ENCODE data around the gene NPR2. TPM values are rescaled to one million over a fixed set of nuclear protein-coding genes. Genes with fewer than 3 reads are reported as not detected.

NPR2 gene
- total RNA-seq, 1 experiment from 2014 or later: 10.1 TPM

DNA sequence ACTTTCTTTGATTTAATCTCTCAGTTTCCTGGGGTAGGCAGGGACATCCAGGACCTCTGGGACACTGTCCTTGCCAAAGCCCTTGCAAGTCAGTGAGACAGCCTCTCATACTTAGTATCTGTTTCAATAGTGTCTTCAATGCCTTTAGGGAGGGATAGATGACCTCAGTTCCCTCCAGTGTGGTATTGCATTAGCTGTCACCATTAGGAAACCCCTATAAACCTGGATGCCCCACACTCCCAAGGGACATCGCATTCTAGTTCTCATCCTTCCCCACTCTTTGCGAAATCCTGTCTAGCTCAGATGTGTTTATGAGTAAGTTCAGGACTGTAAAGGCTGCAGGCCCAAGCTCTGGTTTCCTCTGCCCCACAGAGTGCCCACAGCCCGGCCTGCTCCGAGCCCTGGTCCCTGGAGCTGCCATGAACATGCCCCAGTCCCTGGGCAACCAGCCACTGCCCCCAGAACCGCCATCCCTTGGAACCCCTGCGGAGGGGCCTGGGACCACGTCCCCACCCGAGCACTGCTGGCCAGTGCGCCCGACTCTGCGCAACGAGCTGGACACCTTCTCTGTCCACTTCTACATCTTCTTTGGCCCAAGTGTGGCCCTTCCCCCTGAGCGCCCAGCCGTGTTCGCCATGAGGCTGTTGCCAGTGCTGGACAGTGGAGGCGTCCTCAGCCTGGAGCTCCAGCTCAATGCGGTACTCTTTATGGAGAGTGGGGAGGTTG lies 50.8 kb downstream of the NPR2 start:
- TF ChIP-seq TCF7 (CRISPR knock-in tag; IDR thresholded peaks at IDR 0.05; ENCODE audit: low read depth): no peak

DNA sequence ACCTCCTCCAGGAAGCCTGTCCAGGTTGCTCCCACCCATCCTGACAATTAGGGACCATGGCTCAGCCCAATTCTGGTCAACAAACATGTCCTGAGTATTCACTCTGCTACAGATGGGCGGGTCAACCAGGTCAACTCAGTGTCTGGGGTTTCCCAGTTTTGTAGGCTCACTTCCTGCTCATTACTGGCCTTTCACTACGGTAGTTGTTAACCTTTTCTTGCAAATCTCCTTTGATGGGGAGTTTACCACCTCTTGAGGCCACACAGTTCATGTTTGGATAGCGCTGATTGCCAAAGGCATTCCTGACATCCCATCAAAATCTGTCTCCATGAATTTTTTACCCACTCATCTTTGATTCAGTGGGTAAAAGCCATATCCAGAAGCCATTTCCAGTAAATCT lies 51.4 kb downstream of the NPR2 start:
- Mint-ChIP-seq H3K9me3 (no peaks in the 10 kb centered on the region), H3K36me3 (peaks cover 4% of the 10 kb centered on the region; the same call in 1 of the 2 replicates), H3K4me1 (peaks cover 37% of the 10 kb centered on the region), H3K27me3 (ENCODE audit: low read depth) (peaks cover 45% of the 10 kb centered on the region), H3K4me3 (no peak overlapping the region), H3K27ac (no peak overlapping the region)
- no peak for ATAC-seq
- POLR2A ChIA-PET: no interaction called here
- TF ChIP-seq, protein P1, sequence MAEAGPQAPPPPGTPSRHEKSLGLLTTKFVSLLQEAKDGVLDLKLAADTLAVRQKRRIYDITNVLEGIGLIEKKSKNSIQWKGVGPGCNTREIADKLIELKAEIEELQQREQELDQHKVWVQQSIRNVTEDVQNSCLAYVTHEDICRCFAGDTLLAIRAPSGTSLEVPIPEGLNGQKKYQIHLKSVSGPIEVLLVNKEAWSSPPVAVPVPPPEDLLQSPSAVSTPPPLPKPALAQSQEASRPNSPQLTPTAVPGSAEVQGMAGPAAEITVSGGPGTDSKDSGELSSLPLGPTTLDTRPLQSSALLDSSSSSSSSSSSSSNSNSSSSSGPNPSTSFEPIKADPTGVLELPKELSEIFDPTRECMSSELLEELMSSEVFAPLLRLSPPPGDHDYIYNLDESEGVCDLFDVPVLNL (CRISPR knock-in tag; IDR thresholded peaks at IDR 0.05; ENCODE audit: borderline replicate concordance, low read depth): no peak
- TF ChIP-seq ZNF423 (CRISPR knock-in tag; IDR thresholded peaks at IDR 0.05) (no peak), ZNF121 (CRISPR knock-in tag; IDR thresholded peaks at IDR 0.05) (no peak), NR1H2 (CRISPR knock-in tag; IDR thresholded peaks at IDR 0.05) (no peak), RORB (CRISPR knock-in tag; IDR thresholded peaks at IDR 0.05) (no peak), FOXJ3 (CRISPR knock-in tag; IDR thresholded peaks at IDR 0.05; ENCODE audit: borderline replicate concordance) (no peak), ZNF317 (CRISPR knock-in tag; IDR thresholded peaks at IDR 0.05; ENCODE audit: borderline replicate concordance, low read depth) (no peak), TEAD1 (CRISPR knock-in tag; IDR thresholded peaks at IDR 0.05) (no peak), TCF7 (CRISPR knock-in tag; IDR thresholded peaks at IDR 0.05; ENCODE audit: low read depth) (no peak), ATF1 (CRISPR knock-in tag; IDR thresholded peaks at IDR 0.05) (no peak), NFATC4 (CRISPR knock-in tag; IDR thresholded peaks at IDR 0.05) (no peak)
- TF ChIP-seq, protein P2, sequence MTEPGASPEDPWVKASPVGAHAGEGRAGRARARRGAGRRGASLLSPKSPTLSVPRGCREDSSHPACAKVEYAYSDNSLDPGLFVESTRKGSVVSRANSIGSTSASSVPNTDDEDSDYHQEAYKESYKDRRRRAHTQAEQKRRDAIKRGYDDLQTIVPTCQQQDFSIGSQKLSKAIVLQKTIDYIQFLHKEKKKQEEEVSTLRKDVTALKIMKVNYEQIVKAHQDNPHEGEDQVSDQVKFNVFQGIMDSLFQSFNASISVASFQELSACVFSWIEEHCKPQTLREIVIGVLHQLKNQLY (CRISPR knock-in tag; IDR thresholded peaks at IDR 0.05): no peak
- TF ChIP-seq, protein P3, sequence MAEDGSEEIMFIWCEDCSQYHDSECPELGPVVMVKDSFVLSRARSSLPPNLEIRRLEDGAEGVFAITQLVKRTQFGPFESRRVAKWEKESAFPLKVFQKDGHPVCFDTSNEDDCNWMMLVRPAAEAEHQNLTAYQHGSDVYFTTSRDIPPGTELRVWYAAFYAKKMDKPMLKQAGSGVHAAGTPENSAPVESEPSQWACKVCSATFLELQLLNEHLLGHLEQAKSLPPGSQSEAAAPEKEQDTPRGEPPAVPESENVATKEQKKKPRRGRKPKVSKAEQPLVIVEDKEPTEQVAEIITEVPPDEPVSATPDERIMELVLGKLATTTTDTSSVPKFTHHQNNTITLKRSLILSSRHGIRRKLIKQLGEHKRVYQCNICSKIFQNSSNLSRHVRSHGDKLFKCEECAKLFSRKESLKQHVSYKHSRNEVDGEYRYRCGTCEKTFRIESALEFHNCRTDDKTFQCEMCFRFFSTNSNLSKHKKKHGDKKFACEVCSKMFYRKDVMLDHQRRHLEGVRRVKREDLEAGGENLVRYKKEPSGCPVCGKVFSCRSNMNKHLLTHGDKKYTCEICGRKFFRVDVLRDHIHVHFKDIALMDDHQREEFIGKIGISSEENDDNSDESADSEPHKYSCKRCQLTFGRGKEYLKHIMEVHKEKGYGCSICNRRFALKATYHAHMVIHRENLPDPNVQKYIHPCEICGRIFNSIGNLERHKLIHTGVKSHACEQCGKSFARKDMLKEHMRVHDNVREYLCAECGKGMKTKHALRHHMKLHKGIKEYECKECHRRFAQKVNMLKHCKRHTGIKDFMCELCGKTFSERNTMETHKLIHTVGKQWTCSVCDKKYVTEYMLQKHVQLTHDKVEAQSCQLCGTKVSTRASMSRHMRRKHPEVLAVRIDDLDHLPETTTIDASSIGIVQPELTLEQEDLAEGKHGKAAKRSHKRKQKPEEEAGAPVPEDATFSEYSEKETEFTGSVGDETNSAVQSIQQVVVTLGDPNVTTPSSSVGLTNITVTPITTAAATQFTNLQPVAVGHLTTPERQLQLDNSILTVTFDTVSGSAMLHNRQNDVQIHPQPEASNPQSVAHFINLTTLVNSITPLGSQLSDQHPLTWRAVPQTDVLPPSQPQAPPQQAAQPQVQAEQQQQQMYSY (CRISPR knock-in tag; IDR thresholded peaks at IDR 0.05): no peak
- TF ChIP-seq, protein P4, sequence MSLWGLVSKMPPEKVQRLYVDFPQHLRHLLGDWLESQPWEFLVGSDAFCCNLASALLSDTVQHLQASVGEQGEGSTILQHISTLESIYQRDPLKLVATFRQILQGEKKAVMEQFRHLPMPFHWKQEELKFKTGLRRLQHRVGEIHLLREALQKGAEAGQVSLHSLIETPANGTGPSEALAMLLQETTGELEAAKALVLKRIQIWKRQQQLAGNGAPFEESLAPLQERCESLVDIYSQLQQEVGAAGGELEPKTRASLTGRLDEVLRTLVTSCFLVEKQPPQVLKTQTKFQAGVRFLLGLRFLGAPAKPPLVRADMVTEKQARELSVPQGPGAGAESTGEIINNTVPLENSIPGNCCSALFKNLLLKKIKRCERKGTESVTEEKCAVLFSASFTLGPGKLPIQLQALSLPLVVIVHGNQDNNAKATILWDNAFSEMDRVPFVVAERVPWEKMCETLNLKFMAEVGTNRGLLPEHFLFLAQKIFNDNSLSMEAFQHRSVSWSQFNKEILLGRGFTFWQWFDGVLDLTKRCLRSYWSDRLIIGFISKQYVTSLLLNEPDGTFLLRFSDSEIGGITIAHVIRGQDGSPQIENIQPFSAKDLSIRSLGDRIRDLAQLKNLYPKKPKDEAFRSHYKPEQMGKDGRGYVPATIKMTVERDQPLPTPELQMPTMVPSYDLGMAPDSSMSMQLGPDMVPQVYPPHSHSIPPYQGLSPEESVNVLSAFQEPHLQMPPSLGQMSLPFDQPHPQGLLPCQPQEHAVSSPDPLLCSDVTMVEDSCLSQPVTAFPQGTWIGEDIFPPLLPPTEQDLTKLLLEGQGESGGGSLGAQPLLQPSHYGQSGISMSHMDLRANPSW (CRISPR knock-in tag; conservative IDR thresholded peaks at IDR 0.05; ENCODE audit: low read depth): no peak
- TF ChIP-seq, protein P5, sequence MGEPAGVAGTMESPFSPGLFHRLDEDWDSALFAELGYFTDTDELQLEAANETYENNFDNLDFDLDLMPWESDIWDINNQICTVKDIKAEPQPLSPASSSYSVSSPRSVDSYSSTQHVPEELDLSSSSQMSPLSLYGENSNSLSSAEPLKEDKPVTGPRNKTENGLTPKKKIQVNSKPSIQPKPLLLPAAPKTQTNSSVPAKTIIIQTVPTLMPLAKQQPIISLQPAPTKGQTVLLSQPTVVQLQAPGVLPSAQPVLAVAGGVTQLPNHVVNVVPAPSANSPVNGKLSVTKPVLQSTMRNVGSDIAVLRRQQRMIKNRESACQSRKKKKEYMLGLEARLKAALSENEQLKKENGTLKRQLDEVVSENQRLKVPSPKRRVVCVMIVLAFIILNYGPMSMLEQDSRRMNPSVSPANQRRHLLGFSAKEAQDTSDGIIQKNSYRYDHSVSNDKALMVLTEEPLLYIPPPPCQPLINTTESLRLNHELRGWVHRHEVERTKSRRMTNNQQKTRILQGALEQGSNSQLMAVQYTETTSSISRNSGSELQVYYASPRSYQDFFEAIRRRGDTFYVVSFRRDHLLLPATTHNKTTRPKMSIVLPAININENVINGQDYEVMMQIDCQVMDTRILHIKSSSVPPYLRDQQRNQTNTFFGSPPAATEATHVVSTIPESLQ (CRISPR knock-in tag; IDR thresholded peaks at IDR 0.05): no peak
- CTCF ChIA-PET: no interaction called here
- DNase-seq (ENCODE audit: low spot score): no peak

More for the DNA sequence above, 50.8 kb downstream of the NPR2 start:
- POLR2A ChIA-PET: no interaction called here
- Mint-ChIP-seq H3K27ac (no peak overlapping the region), H3K9me3 (no peaks in the 10 kb centered on the region), H3K4me3 (no peak overlapping the region), H3K27me3 (ENCODE audit: low read depth) (peaks cover 40% of the 10 kb centered on the region), H3K4me1 (peaks cover 37% of the 10 kb centered on the region), H3K36me3 (no peaks in the 10 kb centered on the region)
- DNase-seq (ENCODE audit: low spot score): no peak
- CTCF ChIA-PET: interaction anchor here (1.1 to 1.2 kb wide), 2 partner anchors 40 to 86 kb away, joined by 3 to 6 read pairs; no protein-coding TSS in a partner anchor
- no peak for ATAC-seq

All from WTC11 (cell line).